IMR-90 (cell line): ENCODE measurements around the gene PTMS. TPM values are rescaled to one million over a fixed set of nuclear protein-coding genes. Genes with fewer than 3 reads are reported as not detected.

Source experiments
- ATAC-seq: fragments of 200-7000 bp; cut with Tn5 transposase; 2 replicates; pipeline ENCODE4 v1.9.1; 2020; ENCODE audit warnings: low read depth, mild to moderate bottlenecking, moderate library complexity
- BruUV-seq: library from RNA; stranded (reverse); fragments of 400-500 nt; replicated peaks from 2 replicates; lab custom pipeline; 2021; lab: Mats Ljungman, UMichigan
- CTCF ChIA-PET: fragments of 300-600 bp; formaldehyde crosslinking; extraction: SDS; loops from one replicate; lab custom pipeline; 2021; ENCODE audit warnings: antibody characterized with exemption; lab: Yijun Ruan, JAX
- POLR2A ChIA-PET: fragments of 300-600 bp; sonication (Branson Sonifier 250); formaldehyde crosslinking; loops from one replicate; lab custom pipeline; 2022; ENCODE audit warnings: antibody characterized with exemption; ENCODE audit not compliant: unreplicated experiment; lab: Charles Lee
- DNase-seq: peaks from one replicate; pipeline ENCODE4 v3.0.0; 2013
- H2AFZ ChIP-seq: replicated peaks from 2 replicates; pipeline ENCODE3; 2013; ENCODE audit warnings: low read length, mild to moderate bottlenecking; ENCODE audit not compliant: poor library complexity
- H2AK5ac ChIP-seq: 2 replicates; pipeline ENCODE4 v1.6.1; 2013; ENCODE audit warnings: low read depth, low read length, inconsistent platforms
- H2AK9ac ChIP-seq: replicated peaks from 2 replicates; pipeline ENCODE3; 2013; ENCODE audit warnings: mild to moderate bottlenecking, low read depth, low read length, moderate library complexity; ENCODE audit not compliant: poor library complexity
- H2BK120ac ChIP-seq: 2 replicates; pipeline ENCODE4 v1.6.1; 2013; ENCODE audit warnings: low read depth, low read length, inconsistent platforms
- H2BK15ac ChIP-seq: 3 replicates; pipeline ENCODE4 v1.6.1; 2013; ENCODE audit warnings: low read depth, low read length, inconsistent platforms
- H2BK20ac ChIP-seq: 2 replicates; pipeline ENCODE4 v1.6.1; 2013; ENCODE audit warnings: low read depth, mild to moderate bottlenecking, inconsistent platforms, low read length, moderate library complexity
- H2BK5ac ChIP-seq: 2 replicates; pipeline ENCODE4 v1.6.1; 2013; ENCODE audit warnings: mild to moderate bottlenecking, low read depth, low read length, inconsistent platforms; ENCODE audit not compliant: poor library complexity, severe bottlenecking
- H3K14ac ChIP-seq: replicated peaks from 2 replicates; pipeline ENCODE4 v1.6.1; 2013; ENCODE audit warnings: low read depth, low read length, inconsistent platforms
- H3K18ac ChIP-seq: 2 replicates; pipeline ENCODE4 v1.6.1; 2013; ENCODE audit warnings: low read depth, low read length, control low read depth
- H3K23ac ChIP-seq: 2 replicates; pipeline ENCODE4 v1.6.1; 2013; ENCODE audit warnings: low read depth, low read length, inconsistent platforms
- H3K27ac ChIP-seq: 2 replicates; pipeline ENCODE4 v1.5.1; 2013; ENCODE audit warnings: mild to moderate bottlenecking, control low read depth, low read length; ENCODE audit not compliant: insufficient read depth
- H3K27me3 ChIP-seq: 2 replicates; pipeline ENCODE4 v1.6.1; 2013; ENCODE audit warnings: low read length; ENCODE audit not compliant: control insufficient read depth, insufficient read depth
- H3K36me3 ChIP-seq: 2 replicates; pipeline ENCODE4 v1.6.1; 2013; ENCODE audit warnings: low read length, mixed read lengths; ENCODE audit not compliant: control insufficient read depth, insufficient read depth
- H3K4ac ChIP-seq: 2 replicates; pipeline ENCODE4 v1.6.1; 2013; ENCODE audit warnings: low read depth, low read length, inconsistent platforms
- H3K4me1 ChIP-seq: 2 replicates; pipeline ENCODE4 v1.6.1; 2013; ENCODE audit warnings: low read length, mixed read lengths; ENCODE audit not compliant: control insufficient read depth, insufficient read depth
- H3K4me2 ChIP-seq: 2 replicates; pipeline ENCODE4 v1.6.1; 2013; ENCODE audit warnings: low read depth, mild to moderate bottlenecking, control low read depth, low read length, moderate library complexity
- H3K4me3 ChIP-seq: 2 replicates; pipeline ENCODE4 v1.5.1; 2013; ENCODE audit warnings: low read depth, mild to moderate bottlenecking, control low read depth, low read length, moderate library complexity; ENCODE audit not compliant: insufficient read depth
- H3K56ac ChIP-seq: 2 replicates; pipeline ENCODE4 v1.6.1; 2013; ENCODE audit warnings: low read length, inconsistent platforms; ENCODE audit not compliant: insufficient read depth; ENCODE audit errors: extremely low read depth
- H3K79me1 ChIP-seq, 2 experiments: 2 replicates each; pipeline ENCODE4 v1.6.1; 2013; ENCODE audit warnings: low read length in 2 of 2, inconsistent platforms in 1 of 2, low read depth in 1 of 2
- H3K9ac ChIP-seq: 2 replicates; pipeline ENCODE4 v1.6.1; 2013; ENCODE audit warnings: low read depth, low read length, control low read depth
- H3K9me1 ChIP-seq: 2 replicates; pipeline ENCODE4 v1.6.1; 2013; ENCODE audit warnings: low read length, inconsistent platforms; ENCODE audit not compliant: insufficient read depth
- H3K9me3 ChIP-seq: 2 replicates; pipeline ENCODE4 v1.6.1; 2013; ENCODE audit warnings: low read length; ENCODE audit not compliant: control insufficient read depth, insufficient read depth
- H4K20me1 ChIP-seq: 2 replicates; pipeline ENCODE4 v1.6.1; 2013; ENCODE audit warnings: low read length, inconsistent platforms; ENCODE audit not compliant: insufficient read depth
- H4K5ac ChIP-seq: 2 replicates; pipeline ENCODE4 v1.6.1; 2013; ENCODE audit warnings: mild to moderate bottlenecking, low read depth, low read length, control low read depth
- H4K8ac ChIP-seq, 2 experiments: 2 replicates each; pipeline ENCODE4 v1.6.1; 2013; ENCODE audit warnings: low read depth in 2 of 2, low read length in 2 of 2, control low read depth in 1 of 2, inconsistent platforms in 1 of 2
- H4K91ac ChIP-seq: 2 replicates; pipeline ENCODE4 v1.6.1; 2013; ENCODE audit warnings: low read depth, low read length, inconsistent platforms; ENCODE audit not compliant: insufficient read depth
- CHD1 ChIP-seq: IDR thresholded peaks from 2 replicates; pipeline ENCODE4 v1.6.1; 2012; ENCODE audit warnings: low read depth, low read length, improper control_type of control experiment
- RCOR1 ChIP-seq: IDR thresholded peaks from 2 replicates; pipeline ENCODE4 v1.6.1; 2012; ENCODE audit warnings: mild to moderate bottlenecking, low read length, improper control_type of control experiment; ENCODE audit not compliant: insufficient replicate concordance
- WGBS, 2 experiments: methylation state at CpG; one replicate each; pipeline versions ENCODE4 v1.1.5 to v1.1.7; 2013; ENCODE audit warnings: missing lambda C conversion rate in 2 of 2; ENCODE audit not compliant: insufficient read length in 1 of 2; ENCODE audit errors: extremely low coverage in 2 of 2; 5-methylcytosine and 5-hydroxymethylcytosine counted together
- dilution Hi-C: fragments of 300-500 bp; cut with HindIII; formaldehyde crosslinking; loops from one replicate; pipeline ENCODE4 v1.14.3; 2018; ENCODE audit warnings: low sequenced_read_pairs; ENCODE audit not compliant: unreplicated experiment
- in situ Hi-C: fragments of 300-500 bp; cut with MboI; formaldehyde crosslinking; loops from 3 replicates; pipeline ENCODE4 v1.14.3; 2019; ENCODE audit warnings: low sequenced_read_pairs, inconsistent platforms, mixed read lengths
- intact Hi-C: fragments of 100-400 bp; cut with micrococcal nuclease; formaldehyde crosslinking; loops from 2 replicates; pipeline ENCODE4 v1.10.0; 2022
- polyA plus RNA-seq, 3 experiments: library from polyadenylated mRNA; depleted of rRNA; stranded (reverse); fragments of >200 nt; gene quantifications; 2 replicates each; pipeline ENCODE4 v1.2.3, GENCODE V29; 2012; ENCODE audit warnings: low replicate concordance in 1 of 3
- total RNA-seq: library from RNA; depleted of rRNA; stranded (reverse); fragments of >200 nt; gene quantifications from 2 replicates; pipeline ENCODE4 v1.2.3, GENCODE V29; 2012
- TF ChIP-seq, protein P1 (sequence below): fragments of 150-350 bp; IDR thresholded peaks from 2 replicates; pipeline ENCODE4 v1.6.1; 2016; ENCODE audit warnings: low read depth, mild to moderate bottlenecking, low read length, moderate library complexity, borderline replicate concordance
- TF ChIP-seq, protein P2 (sequence below): conservative IDR thresholded peaks from 2 replicates; pipeline ENCODE4 v1.5.1; 2012; ENCODE audit warnings: mild to moderate bottlenecking, low read depth, low read length, improper control_type of control experiment
- TF ChIP-seq, protein P3 (sequence below): fragments of 150-350 bp; IDR thresholded peaks from 2 replicates; pipeline ENCODE4 v1.6.1; 2017; ENCODE audit warnings: mild to moderate bottlenecking, antibody characterized with exemption, low read length, low read depth

PTMS gene
- total and polyA plus RNA-seq, 2 of the 4 experiments (the other 2 are of a cell fraction): 17.2 to 275 TPM

DNA sequence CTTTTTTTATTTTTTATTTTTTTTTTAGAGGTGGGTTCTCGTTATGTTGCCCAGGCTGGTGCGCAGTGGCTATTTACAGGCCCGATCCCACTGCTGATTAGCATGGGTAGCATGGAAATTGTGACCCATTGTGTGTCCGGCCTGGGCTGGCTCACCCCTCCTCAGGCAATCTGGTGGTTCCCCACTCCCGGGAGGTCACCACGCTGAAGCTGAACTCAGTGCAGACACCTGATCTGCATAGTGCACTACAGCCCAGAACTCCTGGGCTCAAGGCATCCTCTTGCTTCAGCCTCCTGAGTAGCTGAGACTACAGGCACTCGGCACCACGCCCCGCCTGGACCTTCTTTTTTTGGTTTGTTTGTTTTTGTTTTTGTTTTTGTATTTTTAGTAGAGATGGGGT, 17.7 kb downstream of the PTMS start:
- H2BK20ac ChIP-seq: no peak overlapping the region
- no peak overlapping the region for H3K4me2 ChIP-seq
- H2AK9ac ChIP-seq: no peak overlapping the region
- H2AK5ac ChIP-seq: no peak overlapping the region
- H3K27ac ChIP-seq: no peak overlapping the region
- no peaks in the 10 kb centered on the region for H3K36me3 ChIP-seq
- H3K79me1 ChIP-seq: no peaks in the 10 kb centered on the region
- dilution Hi-C loops: no loop called here
- no peak overlapping the region for H3K18ac ChIP-seq
- H3K9ac ChIP-seq: no peak overlapping the region
- no peak overlapping the region for H3K23ac ChIP-seq
- DNase-seq (no peak), ATAC-seq (no peak)
- no peak overlapping the region for H4K5ac ChIP-seq
- no peak overlapping the region for H3K56ac ChIP-seq
- no CpG with 5 or more reads among the region's 9 CpGs for WGBS, 2 experiments
- H3K9me3 ChIP-seq: no peaks in the 10 kb centered on the region
- no peak overlapping the region for H2AFZ ChIP-seq
- H3K4ac ChIP-seq: no peak overlapping the region
- CTCF ChIA-PET: interaction anchor here (0.7 kb wide), 1 partner anchor 37 kb away, joined by 3 read pairs; the partner anchor contains the start of gene GPR162
- H4K91ac ChIP-seq: no peak overlapping the region
- POLR2A ChIA-PET: no interaction called here
- H3K4me3 ChIP-seq: no peak overlapping the region
- intact Hi-C loops: no loop called here
- 0 out of 2 replicates have a peak, but pooled peaks cover 5% of the 10 kb centered on the region for H3K9me1 ChIP-seq
- peaks cover under 1% of the 10 kb centered on the region; the same call in 1 of the 2 replicates for H3K4me1 ChIP-seq
- H2BK5ac ChIP-seq: no peak overlapping the region
- in situ Hi-C loops: no loop called here
- no peak overlapping the region for H2BK15ac ChIP-seq
- H3K14ac ChIP-seq: no peak overlapping the region
- H3K27me3 ChIP-seq: no peaks in the 10 kb centered on the region
- H2BK120ac ChIP-seq: no peak overlapping the region
- no peaks in the 10 kb centered on the region for H4K20me1 ChIP-seq
- TF ChIP-seq, protein P1, sequence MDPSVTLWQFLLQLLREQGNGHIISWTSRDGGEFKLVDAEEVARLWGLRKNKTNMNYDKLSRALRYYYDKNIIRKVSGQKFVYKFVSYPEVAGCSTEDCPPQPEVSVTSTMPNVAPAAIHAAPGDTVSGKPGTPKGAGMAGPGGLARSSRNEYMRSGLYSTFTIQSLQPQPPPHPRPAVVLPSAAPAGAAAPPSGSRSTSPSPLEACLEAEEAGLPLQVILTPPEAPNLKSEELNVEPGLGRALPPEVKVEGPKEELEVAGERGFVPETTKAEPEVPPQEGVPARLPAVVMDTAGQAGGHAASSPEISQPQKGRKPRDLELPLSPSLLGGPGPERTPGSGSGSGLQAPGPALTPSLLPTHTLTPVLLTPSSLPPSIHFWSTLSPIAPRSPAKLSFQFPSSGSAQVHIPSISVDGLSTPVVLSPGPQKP: no peak
- TF ChIP-seq RCOR1 (no peak), CHD1 (no peak)
- TF ChIP-seq, protein P2, sequence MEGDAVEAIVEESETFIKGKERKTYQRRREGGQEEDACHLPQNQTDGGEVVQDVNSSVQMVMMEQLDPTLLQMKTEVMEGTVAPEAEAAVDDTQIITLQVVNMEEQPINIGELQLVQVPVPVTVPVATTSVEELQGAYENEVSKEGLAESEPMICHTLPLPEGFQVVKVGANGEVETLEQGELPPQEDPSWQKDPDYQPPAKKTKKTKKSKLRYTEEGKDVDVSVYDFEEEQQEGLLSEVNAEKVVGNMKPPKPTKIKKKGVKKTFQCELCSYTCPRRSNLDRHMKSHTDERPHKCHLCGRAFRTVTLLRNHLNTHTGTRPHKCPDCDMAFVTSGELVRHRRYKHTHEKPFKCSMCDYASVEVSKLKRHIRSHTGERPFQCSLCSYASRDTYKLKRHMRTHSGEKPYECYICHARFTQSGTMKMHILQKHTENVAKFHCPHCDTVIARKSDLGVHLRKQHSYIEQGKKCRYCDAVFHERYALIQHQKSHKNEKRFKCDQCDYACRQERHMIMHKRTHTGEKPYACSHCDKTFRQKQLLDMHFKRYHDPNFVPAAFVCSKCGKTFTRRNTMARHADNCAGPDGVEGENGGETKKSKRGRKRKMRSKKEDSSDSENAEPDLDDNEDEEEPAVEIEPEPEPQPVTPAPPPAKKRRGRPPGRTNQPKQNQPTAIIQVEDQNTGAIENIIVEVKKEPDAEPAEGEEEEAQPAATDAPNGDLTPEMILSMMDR: no peak
- TF ChIP-seq, protein P3, sequence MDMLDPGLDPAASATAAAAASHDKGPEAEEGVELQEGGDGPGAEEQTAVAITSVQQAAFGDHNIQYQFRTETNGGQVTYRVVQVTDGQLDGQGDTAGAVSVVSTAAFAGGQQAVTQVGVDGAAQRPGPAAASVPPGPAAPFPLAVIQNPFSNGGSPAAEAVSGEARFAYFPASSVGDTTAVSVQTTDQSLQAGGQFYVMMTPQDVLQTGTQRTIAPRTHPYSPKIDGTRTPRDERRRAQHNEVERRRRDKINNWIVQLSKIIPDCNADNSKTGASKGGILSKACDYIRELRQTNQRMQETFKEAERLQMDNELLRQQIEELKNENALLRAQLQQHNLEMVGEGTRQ: no peak
- no peak overlapping the region for H4K8ac ChIP-seq
- no TSS peak for BruUV-seq
